IMR-90 (cell line): ENCODE results near the gene ARVCF. TPM values are rescaled to one million over a fixed set of nuclear protein-coding genes. Genes with fewer than 3 reads are reported as not detected.

Source experiments
- ATAC-seq: fragments of 200-7000 bp; cut with Tn5 transposase; 2 replicates; pipeline ENCODE4 v1.9.1; 2020; ENCODE audit warnings: low read depth, mild to moderate bottlenecking, moderate library complexity
- BruUV-seq: library from RNA; stranded (reverse); fragments of 400-500 nt; replicated peaks from 2 replicates; lab custom pipeline; 2021; lab: Mats Ljungman, UMichigan
- CTCF ChIA-PET: fragments of 300-600 bp; formaldehyde crosslinking; extraction: SDS; loops from one replicate; lab custom pipeline; 2021; ENCODE audit warnings: antibody characterized with exemption; lab: Yijun Ruan, JAX
- POLR2A ChIA-PET: fragments of 300-600 bp; sonication (Branson Sonifier 250); formaldehyde crosslinking; loops from one replicate; lab custom pipeline; 2022; ENCODE audit warnings: antibody characterized with exemption; ENCODE audit not compliant: unreplicated experiment; lab: Charles Lee
- DNase-seq: peaks from one replicate; pipeline ENCODE4 v3.0.0; 2013
- H2AFZ ChIP-seq: replicated peaks from 2 replicates; pipeline ENCODE3; 2013; ENCODE audit warnings: low read length, mild to moderate bottlenecking; ENCODE audit not compliant: poor library complexity
- H2AK5ac ChIP-seq: 2 replicates; pipeline ENCODE4 v1.6.1; 2013; ENCODE audit warnings: low read depth, low read length, inconsistent platforms
- H2AK9ac ChIP-seq: replicated peaks from 2 replicates; pipeline ENCODE3; 2013; ENCODE audit warnings: mild to moderate bottlenecking, low read depth, low read length, moderate library complexity; ENCODE audit not compliant: poor library complexity
- H2BK120ac ChIP-seq: 2 replicates; pipeline ENCODE4 v1.6.1; 2013; ENCODE audit warnings: low read depth, low read length, inconsistent platforms
- H2BK15ac ChIP-seq: 3 replicates; pipeline ENCODE4 v1.6.1; 2013; ENCODE audit warnings: low read depth, low read length, inconsistent platforms
- H2BK20ac ChIP-seq: 2 replicates; pipeline ENCODE4 v1.6.1; 2013; ENCODE audit warnings: low read depth, mild to moderate bottlenecking, inconsistent platforms, low read length, moderate library complexity
- H2BK5ac ChIP-seq: 2 replicates; pipeline ENCODE4 v1.6.1; 2013; ENCODE audit warnings: mild to moderate bottlenecking, low read depth, low read length, inconsistent platforms; ENCODE audit not compliant: poor library complexity, severe bottlenecking
- H3K14ac ChIP-seq: replicated peaks from 2 replicates; pipeline ENCODE4 v1.6.1; 2013; ENCODE audit warnings: low read depth, low read length, inconsistent platforms
- H3K18ac ChIP-seq: 2 replicates; pipeline ENCODE4 v1.6.1; 2013; ENCODE audit warnings: low read depth, low read length, control low read depth
- H3K23ac ChIP-seq: 2 replicates; pipeline ENCODE4 v1.6.1; 2013; ENCODE audit warnings: low read depth, low read length, inconsistent platforms
- H3K27ac ChIP-seq: 2 replicates; pipeline ENCODE4 v1.5.1; 2013; ENCODE audit warnings: mild to moderate bottlenecking, control low read depth, low read length; ENCODE audit not compliant: insufficient read depth
- H3K27me3 ChIP-seq: 2 replicates; pipeline ENCODE4 v1.6.1; 2013; ENCODE audit warnings: low read length; ENCODE audit not compliant: control insufficient read depth, insufficient read depth
- H3K36me3 ChIP-seq: 2 replicates; pipeline ENCODE4 v1.6.1; 2013; ENCODE audit warnings: low read length, mixed read lengths; ENCODE audit not compliant: control insufficient read depth, insufficient read depth
- H3K4ac ChIP-seq: 2 replicates; pipeline ENCODE4 v1.6.1; 2013; ENCODE audit warnings: low read depth, low read length, inconsistent platforms
- H3K4me1 ChIP-seq: 2 replicates; pipeline ENCODE4 v1.6.1; 2013; ENCODE audit warnings: low read length, mixed read lengths; ENCODE audit not compliant: control insufficient read depth, insufficient read depth
- H3K4me2 ChIP-seq: 2 replicates; pipeline ENCODE4 v1.6.1; 2013; ENCODE audit warnings: low read depth, mild to moderate bottlenecking, control low read depth, low read length, moderate library complexity
- H3K4me3 ChIP-seq: 2 replicates; pipeline ENCODE4 v1.5.1; 2013; ENCODE audit warnings: low read depth, mild to moderate bottlenecking, control low read depth, low read length, moderate library complexity; ENCODE audit not compliant: insufficient read depth
- H3K56ac ChIP-seq: 2 replicates; pipeline ENCODE4 v1.6.1; 2013; ENCODE audit warnings: low read length, inconsistent platforms; ENCODE audit not compliant: insufficient read depth; ENCODE audit errors: extremely low read depth
- H3K79me1 ChIP-seq, 2 experiments: 2 replicates each; pipeline ENCODE4 v1.6.1; 2013; ENCODE audit warnings: low read length in 2 of 2, inconsistent platforms in 1 of 2, low read depth in 1 of 2
- H3K9ac ChIP-seq: 2 replicates; pipeline ENCODE4 v1.6.1; 2013; ENCODE audit warnings: low read depth, low read length, control low read depth
- H3K9me1 ChIP-seq: 2 replicates; pipeline ENCODE4 v1.6.1; 2013; ENCODE audit warnings: low read length, inconsistent platforms; ENCODE audit not compliant: insufficient read depth
- H3K9me3 ChIP-seq: 2 replicates; pipeline ENCODE4 v1.6.1; 2013; ENCODE audit warnings: low read length; ENCODE audit not compliant: control insufficient read depth, insufficient read depth
- H4K20me1 ChIP-seq: 2 replicates; pipeline ENCODE4 v1.6.1; 2013; ENCODE audit warnings: low read length, inconsistent platforms; ENCODE audit not compliant: insufficient read depth
- H4K5ac ChIP-seq: 2 replicates; pipeline ENCODE4 v1.6.1; 2013; ENCODE audit warnings: mild to moderate bottlenecking, low read depth, low read length, control low read depth
- H4K8ac ChIP-seq, 2 experiments: 2 replicates each; pipeline ENCODE4 v1.6.1; 2013; ENCODE audit warnings: low read depth in 2 of 2, low read length in 2 of 2, control low read depth in 1 of 2, inconsistent platforms in 1 of 2
- H4K91ac ChIP-seq: 2 replicates; pipeline ENCODE4 v1.6.1; 2013; ENCODE audit warnings: low read depth, low read length, inconsistent platforms; ENCODE audit not compliant: insufficient read depth
- BHLHE40 ChIP-seq: fragments of 150-350 bp; IDR thresholded peaks from 2 replicates; pipeline ENCODE4 v1.6.1; 2016; ENCODE audit warnings: mild to moderate bottlenecking, low read depth, low read length
- CEBPB ChIP-seq: IDR thresholded peaks from 2 replicates; pipeline ENCODE4 v1.6.1; 2012; ENCODE audit warnings: low read depth, low read length, improper control_type of control experiment
- CHD1 ChIP-seq: IDR thresholded peaks from 2 replicates; pipeline ENCODE4 v1.6.1; 2012; ENCODE audit warnings: low read depth, low read length, improper control_type of control experiment
- CTCF ChIP-seq: conservative IDR thresholded peaks from 2 replicates; pipeline ENCODE4 v1.5.1; 2012; ENCODE audit warnings: mild to moderate bottlenecking, low read depth, low read length, improper control_type of control experiment
- FOS ChIP-seq: fragments of 150-350 bp; IDR thresholded peaks from 2 replicates; pipeline ENCODE4 v1.6.1; 2016; ENCODE audit warnings: low read depth, low read length
- MXI1 ChIP-seq: IDR thresholded peaks from 2 replicates; pipeline ENCODE4 v1.6.1; 2012; ENCODE audit warnings: low read depth, mild to moderate bottlenecking, low read length, moderate library complexity, borderline replicate concordance
- NFE2L2 ChIP-seq: fragments of 150-350 bp; IDR thresholded peaks from 2 replicates; pipeline ENCODE4 v1.6.1; 2016; ENCODE audit warnings: low read depth, mild to moderate bottlenecking, low read length
- RFX5 ChIP-seq: IDR thresholded peaks from 2 replicates; pipeline ENCODE4 v1.8.0; 2012; ENCODE audit warnings: low read depth, mild to moderate bottlenecking, low read length, moderate library complexity
- SMC3 ChIP-seq: fragments of 150-350 bp; IDR thresholded peaks from 2 replicates; pipeline ENCODE4 v1.6.1; 2016; ENCODE audit warnings: low read depth, mild to moderate bottlenecking, antibody characterized with exemption, low read length, moderate library complexity
- WGBS, 2 experiments: methylation state at CpG; one replicate each; pipeline versions ENCODE4 v1.1.5 to v1.1.7; 2013; ENCODE audit warnings: missing lambda C conversion rate in 2 of 2; ENCODE audit not compliant: insufficient read length in 1 of 2; ENCODE audit errors: extremely low coverage in 2 of 2; 5-methylcytosine and 5-hydroxymethylcytosine counted together
- dilution Hi-C: fragments of 300-500 bp; cut with HindIII; formaldehyde crosslinking; loops from one replicate; pipeline ENCODE4 v1.14.3; 2018; ENCODE audit warnings: low sequenced_read_pairs; ENCODE audit not compliant: unreplicated experiment
- in situ Hi-C: fragments of 300-500 bp; cut with MboI; formaldehyde crosslinking; loops from 3 replicates; pipeline ENCODE4 v1.14.3; 2019; ENCODE audit warnings: low sequenced_read_pairs, inconsistent platforms, mixed read lengths
- intact Hi-C: fragments of 100-400 bp; cut with micrococcal nuclease; formaldehyde crosslinking; loops from 2 replicates; pipeline ENCODE4 v1.10.0; 2022
- polyA plus RNA-seq, 3 experiments: library from polyadenylated mRNA; depleted of rRNA; stranded (reverse); fragments of >200 nt; gene quantifications; 2 replicates each; pipeline ENCODE4 v1.2.3, GENCODE V29; 2012; ENCODE audit warnings: low replicate concordance in 1 of 3
- total RNA-seq: library from RNA; depleted of rRNA; stranded (reverse); fragments of >200 nt; gene quantifications from 2 replicates; pipeline ENCODE4 v1.2.3, GENCODE V29; 2012
- TF ChIP-seq, protein P1 (sequence below): fragments of 150-350 bp; IDR thresholded peaks from 2 replicates; pipeline ENCODE4 v1.6.1; 2016; ENCODE audit warnings: low read depth, mild to moderate bottlenecking, low read length, moderate library complexity, borderline replicate concordance
- TF ChIP-seq, protein P2 (sequence below): fragments of 150-350 bp; IDR thresholded peaks from 2 replicates; pipeline ENCODE4 v1.6.1; 2017; ENCODE audit warnings: mild to moderate bottlenecking, antibody characterized with exemption, low read length, low read depth

ARVCF gene
- total and polyA plus RNA-seq, 2 of the 4 experiments (the other 2 are of a cell fraction): 8.6 to 14.1 TPM

- no peak for TF ChIP-seq SMC3
- TF ChIP-seq, protein P1, sequence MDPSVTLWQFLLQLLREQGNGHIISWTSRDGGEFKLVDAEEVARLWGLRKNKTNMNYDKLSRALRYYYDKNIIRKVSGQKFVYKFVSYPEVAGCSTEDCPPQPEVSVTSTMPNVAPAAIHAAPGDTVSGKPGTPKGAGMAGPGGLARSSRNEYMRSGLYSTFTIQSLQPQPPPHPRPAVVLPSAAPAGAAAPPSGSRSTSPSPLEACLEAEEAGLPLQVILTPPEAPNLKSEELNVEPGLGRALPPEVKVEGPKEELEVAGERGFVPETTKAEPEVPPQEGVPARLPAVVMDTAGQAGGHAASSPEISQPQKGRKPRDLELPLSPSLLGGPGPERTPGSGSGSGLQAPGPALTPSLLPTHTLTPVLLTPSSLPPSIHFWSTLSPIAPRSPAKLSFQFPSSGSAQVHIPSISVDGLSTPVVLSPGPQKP: no peak
Observed at GRCh38 chr22:20064545-20065262, 48.1 kb upstream of the ARVCF start (continued).

GRCh38 chr22:20064140-20064480 is 47.5 kb upstream of the ARVCF start:
- Histone ChIP-seq H4K8ac (no peak overlapping the region), H3K18ac (no peak overlapping the region), H2BK5ac (no peak overlapping the region), H4K20me1 (no peaks in the 10 kb centered on the region; the same call in 1 of the 2 replicates), H3K4me3 (no peak overlapping the region), H3K14ac (no peak overlapping the region), H2AFZ (no peak overlapping the region), H2AK9ac (no peak overlapping the region), H3K9ac (no peak overlapping the region), H2BK120ac (no peak overlapping the region), H3K9me1 (peaks cover 6% of the 10 kb centered on the region), H3K79me1 (peaks cover 5 to 7% of the 10 kb centered on the region in 2 experiments; a peak in 1 of 4 replicates), H3K4ac (no peak overlapping the region), H4K91ac (no peak overlapping the region), H3K27ac (no peak overlapping the region), H2BK20ac (no peak overlapping the region), H3K4me1 (no peaks in the 10 kb centered on the region), H2BK15ac (no peak overlapping the region), H4K5ac (no peak overlapping the region), H2AK5ac (no peak overlapping the region), H3K23ac (no peak overlapping the region), H3K27me3 (no peaks in the 10 kb centered on the region), H3K36me3 (peaks cover 30% of the 10 kb centered on the region), H3K9me3 (no peaks in the 10 kb centered on the region), H3K4me2 (no peak overlapping the region), H3K56ac (no peak overlapping the region)
- POLR2A ChIA-PET: no interaction called here
- dilution Hi-C loops (no loop called here), in situ Hi-C loops (no loop called here), intact Hi-C loops (no loop called here)
- DNase-seq (no peak), ATAC-seq (no peak)
- WGBS, 2 experiments: 100% methylated on average over 1 of the region's 3 CpGs; no CpG with 5 or more reads in 1 of the 2 experiments
- no TSS peak for BruUV-seq
- CTCF ChIA-PET: no interaction called here
- TF ChIP-seq CHD1 (no peak), BHLHE40 (no peak), RFX5 (no peak), FOS (no peak), CTCF (no peak), NFE2L2 (no peak), MXI1 (no peak), CEBPB (no peak)
- TF ChIP-seq, protein P1: no peak
- TF ChIP-seq, protein P2, sequence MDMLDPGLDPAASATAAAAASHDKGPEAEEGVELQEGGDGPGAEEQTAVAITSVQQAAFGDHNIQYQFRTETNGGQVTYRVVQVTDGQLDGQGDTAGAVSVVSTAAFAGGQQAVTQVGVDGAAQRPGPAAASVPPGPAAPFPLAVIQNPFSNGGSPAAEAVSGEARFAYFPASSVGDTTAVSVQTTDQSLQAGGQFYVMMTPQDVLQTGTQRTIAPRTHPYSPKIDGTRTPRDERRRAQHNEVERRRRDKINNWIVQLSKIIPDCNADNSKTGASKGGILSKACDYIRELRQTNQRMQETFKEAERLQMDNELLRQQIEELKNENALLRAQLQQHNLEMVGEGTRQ: no peak
